T-helper 2 cell treated with Interferon-gamma antibody and Interleukin-4, amounts not matched to agents 100 ng/mL and 5 ng/mL, for 36 hours (primary cell): ENCODE measurements around the gene UPF1. TPM values are rescaled to one million over a fixed set of nuclear protein-coding genes. Genes with fewer than 3 reads are reported as not detected.
"Not testable (repeated sequence)": the region's sequence is repeated elsewhere in the genome, so short reads cannot be mapped to it uniquely, and the experiment has no call there.

Source experiments
- intact Hi-C: fragments of 100-400 bp; cut with micrococcal nuclease; formaldehyde crosslinking; loops from one replicate; pipeline ENCODE4 v1.15.1; 2023
- total RNA-seq: library from RNA; stranded (reverse); gene quantifications from 2 replicates; pipeline ENCODE4 v1.2.3, GENCODE V29; 2022

UPF1 gene
- total RNA-seq, 1 donor from 2014 or later = 100 TPM

- intact Hi-C loops = loop anchor here (10.0 kb wide), 1 partner anchor 46 kb away; no protein-coding TSS in a partner anchor
Observed at GRCh38 chr19:18798384-18799352, 33.1 kb upstream of the UPF1 start.

GRCh38 chr19:18799389-18799970 is 32.3 kb upstream of the UPF1 start:
- intact Hi-C loops = loop anchor here (10.0 kb wide), 1 partner anchor 45 kb away; no protein-coding TSS in a partner anchor

- intact Hi-C loops = no loop called here
Observed at GRCh38 chr19:18800079-18800478, 31.7 kb upstream of the UPF1 start.

GRCh38 chr19:18800636-18801035 is 31.1 kb upstream of the UPF1 start:
- intact Hi-C loops = no loop called here

GRCh38 chr19:18802354-18802753 is 29.4 kb upstream of the UPF1 start:
- intact Hi-C loops = no loop called here

- intact Hi-C loops = no loop called here
Observed at GRCh38 chr19:18803550-18804138, 28.1 kb upstream of the UPF1 start.

- intact Hi-C loops = no loop called here
Observed at GRCh38 chr19:18804139-18804601, 27.6 kb upstream of the UPF1 start.

- intact Hi-C loops = no loop called here
Observed at GRCh38 chr19:18804643-18805042, 27.1 kb upstream of the UPF1 start.

- intact Hi-C loops = no loop called here
Observed at GRCh38 chr19:18807861-18808331, 23.9 kb upstream of the UPF1 start.

GRCh38 chr19:18809149-18809868 is 22.4 kb upstream of the UPF1 start:
- intact Hi-C loops = no loop called here

GRCh38 chr19:18811638-18812037 is 20.1 kb upstream of the UPF1 start:
- intact Hi-C loops = not testable (repeated sequence)

- intact Hi-C loops = no loop called here
Observed at GRCh38 chr19:18814063-18814462, 17.7 kb upstream of the UPF1 start.

- intact Hi-C loops = no loop called here
Observed at GRCh38 chr19:18815673-18816072, 16.1 kb upstream of the UPF1 start.

- intact Hi-C loops = not testable (repeated sequence)
Observed at GRCh38 chr19:18816645-18817044, 15.1 kb upstream of the UPF1 start.

GRCh38 chr19:18817574-18817973 is 14.2 kb upstream of the UPF1 start:
- intact Hi-C loops = no loop called here

GRCh38 chr19:18828786-18829185 is 3.0 kb upstream of the UPF1 start:
- intact Hi-C loops = no loop called here

- intact Hi-C loops = no loop called here
Observed at GRCh38 chr19:18830488-18830887, 1.3 kb upstream of the UPF1 start.

- intact Hi-C loops = no loop called here
Observed at GRCh38 chr19:18832306-18833140, 764 bp downstream of the UPF1 start.

GRCh38 chr19:18833141-18833476 is 1.4 kb downstream of the UPF1 start:
- intact Hi-C loops = no loop called here

- intact Hi-C loops = no loop called here
Observed at GRCh38 chr19:18833849-18834643, 2.3 kb downstream of the UPF1 start.
